Esophagus muscularis mucosa (tissue), 4 donors: ENCODE measurements around the gene GALK1.
"Not testable (repeated sequence)": the region's sequence is repeated elsewhere in the genome, so short reads cannot be mapped to it uniquely, and the experiment has no call there.

Experiments used
- CTCF ChIP-seq, 3 experiments: fragments of 200-600 bp in 2 of 3; fragments of 450-650 bp in 1 of 3; sonication (generic) in 2 of 3; IDR thresholded peaks; one replicate each; pipeline ENCODE4 v1.5.1; 2017 to 2019; ENCODE audit warnings: antibody characterized with exemption in 3 of 3, mild to moderate bottlenecking in 2 of 3, moderate library complexity in 1 of 3
- EP300 ChIP-seq: sonication (generic); formaldehyde crosslinking; IDR thresholded peaks from one replicate; pipeline ENCODE4 v1.6.1; 2017; ENCODE audit warnings: antibody characterized with exemption
- POLR2A ChIP-seq: fragments of 450-650 bp; IDR thresholded peaks from one replicate; pipeline ENCODE4 v1.6.1; 2017; ENCODE audit warnings: antibody characterized with exemption, moderate library complexity, mild to moderate bottlenecking, low read depth
- POLR2AphosphoS5 ChIP-seq, 2 donors: sonication (generic); formaldehyde crosslinking; IDR thresholded peaks; one replicate each; pipeline ENCODE4 v1.6.1; 2017; ENCODE audit warnings: antibody characterized with exemption in 2 of 2

- not testable (repeated sequence) for TF ChIP-seq CTCF (IDR thresholded peaks at IDR 0.05); POLR2A; POLR2AphosphoS5 (IDR thresholded peaks at IDR 0.05); EP300
These were observed 45.8 kb upstream of the GALK1 start for GRCh38 chr17:75810756-75811155.
